Loucy (cell line): ENCODE results near the gene THRAP3.

Experiments used
- H2AFZ ChIP-seq: fragments of 200-600 bp; sonication (generic); 2 replicates; pipeline ENCODE4 v1.6.0; 2016; ENCODE audit warnings: antibody characterized with exemption, mild to moderate bottlenecking, low read length, moderate library complexity
- H3F3A ChIP-seq: fragments of 200-600 bp; 2 replicates; pipeline ENCODE4 v1.6.0; 2016; ENCODE audit warnings: antibody characterized with exemption, low read depth, mild to moderate bottlenecking
- H3K27me3 ChIP-seq: fragments of 200-600 bp; sonication (generic); 2 replicates; pipeline ENCODE4 v1.6.1; 2014; ENCODE audit warnings: low read length, mild to moderate bottlenecking; ENCODE audit not compliant: insufficient read depth, poor library complexity, severe bottlenecking
- H3K36me3 ChIP-seq: fragments of 200-600 bp; sonication (generic); 2 replicates; pipeline ENCODE4 v1.6.1; 2016; ENCODE audit warnings: low read length; ENCODE audit not compliant: insufficient read depth
- H3K4me1 ChIP-seq: fragments of 200-600 bp; sonication (generic); 2 replicates; pipeline ENCODE4 v1.5.1; 2014; ENCODE audit warnings: low read length, mild to moderate bottlenecking; ENCODE audit not compliant: insufficient read depth, poor library complexity, severe bottlenecking
- H3K4me2 ChIP-seq: fragments of 200-600 bp; sonication (generic); 2 replicates; pipeline ENCODE4 v1.6.0; 2014; ENCODE audit warnings: antibody characterized with exemption, low read length, low read depth, mild to moderate bottlenecking; ENCODE audit not compliant: poor library complexity, severe bottlenecking
- H3K4me3 ChIP-seq: fragments of 200-600 bp; sonication (generic); 2 replicates; pipeline ENCODE4 v1.5.1; 2014; ENCODE audit warnings: low read length, mild to moderate bottlenecking, mixed read lengths; ENCODE audit not compliant: poor library complexity, severe bottlenecking
- H3K79me2 ChIP-seq: fragments of 200-600 bp; sonication (generic); 2 replicates; pipeline ENCODE4 v1.6.1; 2014; ENCODE audit warnings: low read length; ENCODE audit not compliant: insufficient read depth
- H3K9ac ChIP-seq: fragments of 200-600 bp; sonication (generic); 2 replicates; pipeline ENCODE4 v1.6.0; 2014; ENCODE audit warnings: mild to moderate bottlenecking, low read depth, low read length, moderate library complexity; ENCODE audit not compliant: poor library complexity, severe bottlenecking
- H3K9me2 ChIP-seq: fragments of 200-600 bp; sonication (generic); replicated peaks from 2 replicates; pipeline ENCODE4 v1.6.1; 2016; ENCODE audit warnings: low read depth, low read length, mixed read lengths
- H3K9me3 ChIP-seq: fragments of 200-600 bp; sonication (generic); 2 replicates; pipeline ENCODE4 v1.6.1; 2014; ENCODE audit warnings: mild to moderate bottlenecking, antibody characterized with exemption, low read length, low read depth; ENCODE audit not compliant: insufficient read depth
- H4K20me1 ChIP-seq: fragments of 200-600 bp; sonication (generic); 2 replicates; pipeline ENCODE4 v1.6.0; 2014; ENCODE audit warnings: antibody characterized with exemption, low read length, mild to moderate bottlenecking; ENCODE audit not compliant: insufficient read depth, poor library complexity, severe bottlenecking
- EZH2phosphoT487 ChIP-seq: fragments of 200-600 bp; IDR thresholded peaks from 2 replicates; pipeline ENCODE4 v1.6.1; 2018; ENCODE audit warnings: antibody characterized with exemption, mild to moderate bottlenecking, moderate library complexity, borderline replicate concordance
- TF ChIP-seq, protein P1 (sequence below): fragments of 200-600 bp; sonication (generic); conservative IDR thresholded peaks from 2 replicates; pipeline ENCODE4 v1.5.1; 2014; ENCODE audit warnings: mild to moderate bottlenecking, antibody characterized with exemption, low read length

THRAP3 gene

DNA sequence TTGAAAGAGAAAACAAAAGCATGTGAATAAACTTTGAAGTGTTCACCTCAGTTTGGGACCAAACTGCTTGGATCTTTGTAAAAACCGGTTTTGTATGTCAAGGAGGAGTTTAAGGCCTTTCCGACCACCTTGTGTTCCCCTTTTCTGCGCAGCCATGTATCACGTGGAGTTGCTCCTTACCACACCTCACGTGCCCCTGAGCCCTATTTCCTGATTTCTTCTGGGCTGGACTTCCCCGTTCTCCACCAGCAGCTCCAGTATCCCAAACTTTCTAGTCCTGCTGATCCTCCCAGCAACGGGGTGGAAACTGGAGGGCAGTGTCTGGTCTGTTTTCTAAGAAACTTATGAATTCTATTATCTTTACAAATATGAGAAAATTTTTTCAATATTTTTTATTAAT is 80.3 kb downstream of the THRAP3 start:
- H3F3A ChIP-seq, result no peaks in the 10 kb centered on the region
- no peaks in the 10 kb centered on the region for H3K79me2 ChIP-seq
- TF ChIP-seq, protein P1, sequence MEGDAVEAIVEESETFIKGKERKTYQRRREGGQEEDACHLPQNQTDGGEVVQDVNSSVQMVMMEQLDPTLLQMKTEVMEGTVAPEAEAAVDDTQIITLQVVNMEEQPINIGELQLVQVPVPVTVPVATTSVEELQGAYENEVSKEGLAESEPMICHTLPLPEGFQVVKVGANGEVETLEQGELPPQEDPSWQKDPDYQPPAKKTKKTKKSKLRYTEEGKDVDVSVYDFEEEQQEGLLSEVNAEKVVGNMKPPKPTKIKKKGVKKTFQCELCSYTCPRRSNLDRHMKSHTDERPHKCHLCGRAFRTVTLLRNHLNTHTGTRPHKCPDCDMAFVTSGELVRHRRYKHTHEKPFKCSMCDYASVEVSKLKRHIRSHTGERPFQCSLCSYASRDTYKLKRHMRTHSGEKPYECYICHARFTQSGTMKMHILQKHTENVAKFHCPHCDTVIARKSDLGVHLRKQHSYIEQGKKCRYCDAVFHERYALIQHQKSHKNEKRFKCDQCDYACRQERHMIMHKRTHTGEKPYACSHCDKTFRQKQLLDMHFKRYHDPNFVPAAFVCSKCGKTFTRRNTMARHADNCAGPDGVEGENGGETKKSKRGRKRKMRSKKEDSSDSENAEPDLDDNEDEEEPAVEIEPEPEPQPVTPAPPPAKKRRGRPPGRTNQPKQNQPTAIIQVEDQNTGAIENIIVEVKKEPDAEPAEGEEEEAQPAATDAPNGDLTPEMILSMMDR, result no peak
- no peak for TF ChIP-seq EZH2phosphoT487
- H4K20me1 ChIP-seq, result no peaks in the 10 kb centered on the region
- H3K9ac ChIP-seq, result no peak overlapping the region
- no peaks in the 10 kb centered on the region for H3K9me3 ChIP-seq
- H3K4me3 ChIP-seq, result no peak overlapping the region
- H3K9me2 ChIP-seq, result no peaks in the 10 kb centered on the region
- no peak overlapping the region for H3K4me2 ChIP-seq
- H3K36me3 ChIP-seq, result peaks cover 58% of the 10 kb centered on the region; the same call in 1 of the 2 replicates
- no peak overlapping the region for H2AFZ ChIP-seq
- no peaks in the 10 kb centered on the region for H3K4me1 ChIP-seq
- no peaks in the 10 kb centered on the region for H3K27me3 ChIP-seq

DNA sequence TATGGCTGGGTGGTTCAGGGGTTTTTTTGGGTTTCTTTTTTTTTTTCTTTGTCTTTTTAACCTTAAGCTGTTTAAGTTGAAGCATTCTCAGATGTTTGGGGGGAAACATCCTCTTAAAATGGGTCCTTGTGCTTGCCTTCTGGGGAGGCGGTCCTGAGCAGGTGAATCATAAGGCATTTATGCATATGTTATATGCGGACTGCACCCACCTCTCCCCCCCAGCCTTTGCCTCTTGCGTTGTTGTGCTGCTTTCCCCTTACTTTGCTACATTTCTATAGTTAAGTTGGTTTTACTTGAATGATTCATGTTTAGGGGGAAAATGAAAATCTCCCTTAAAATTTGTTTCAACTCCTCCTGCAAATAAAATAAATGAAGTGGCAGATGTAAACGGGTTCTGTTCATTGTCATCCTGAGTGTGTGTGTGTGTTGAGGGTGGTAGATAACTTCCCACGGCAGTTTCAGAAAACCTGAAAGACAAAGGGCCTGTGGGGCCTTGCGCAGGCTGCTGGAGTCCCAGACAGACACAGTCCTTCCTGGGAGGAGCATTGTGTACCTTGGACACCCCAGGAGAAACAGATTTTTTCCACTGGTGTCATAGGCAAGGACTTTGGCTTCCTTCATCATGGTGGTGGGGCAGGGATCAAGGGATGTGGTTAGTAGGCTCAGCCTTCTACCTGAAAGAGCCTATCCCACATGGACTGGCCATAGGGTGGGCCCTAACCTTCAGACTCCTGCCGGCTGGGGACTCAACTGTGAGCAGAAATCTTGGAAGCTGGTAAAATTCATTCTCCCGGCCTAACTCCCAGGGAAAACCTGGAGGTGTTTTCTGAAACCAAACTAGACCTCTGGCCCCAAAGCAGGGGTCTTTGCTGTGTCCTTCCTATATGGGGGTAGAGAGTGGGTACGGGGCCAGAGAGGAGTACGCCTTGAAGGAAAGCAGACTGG is 81.0 kb downstream of the THRAP3 start:
- peaks cover 51% of the 10 kb centered on the region; the same call in 1 of the 2 replicates for H3K36me3 ChIP-seq
- H3K79me2 ChIP-seq, result no peaks in the 10 kb centered on the region
- H3K9me3 ChIP-seq, result no peaks in the 10 kb centered on the region
- H3K4me2 ChIP-seq, result no peak overlapping the region
- no peak overlapping the region for H2AFZ ChIP-seq
- H4K20me1 ChIP-seq, result no peaks in the 10 kb centered on the region
- TF ChIP-seq, protein P1, result no peak
- TF ChIP-seq EZH2phosphoT487, result no peak
- H3F3A ChIP-seq, result no peaks in the 10 kb centered on the region
- no peak overlapping the region for H3K4me3 ChIP-seq
- H3K9ac ChIP-seq, result no peak overlapping the region
- no peaks in the 10 kb centered on the region for H3K27me3 ChIP-seq
- H3K4me1 ChIP-seq, result no peaks in the 10 kb centered on the region
- H3K9me2 ChIP-seq, result no peaks in the 10 kb centered on the region

- TF ChIP-seq, protein P1, result no peak
- no peak for TF ChIP-seq EZH2phosphoT487
- Histone ChIP-seq H3K9me3 (no peaks in the 10 kb centered on the region), H2AFZ (no peak overlapping the region), H3K36me3 (peaks cover 44% of the 10 kb centered on the region; the same call in 1 of the 2 replicates), H4K20me1 (no peaks in the 10 kb centered on the region), H3K79me2 (no peaks in the 10 kb centered on the region), H3F3A (no peaks in the 10 kb centered on the region), H3K27me3 (no peaks in the 10 kb centered on the region), H3K4me2 (no peak overlapping the region), H3K9me2 (no peaks in the 10 kb centered on the region), H3K4me3 (no peak overlapping the region), H3K9ac (no peak overlapping the region), H3K4me1 (no peaks in the 10 kb centered on the region)
These were observed 81.6 kb downstream of the THRAP3 start for GRCh38 chr1:36305915-36306209.
